HCT116 (cell line): ENCODE data around the gene C2CD2. TPM values are rescaled to one million over a fixed set of nuclear protein-coding genes. Genes with fewer than 3 reads are reported as not detected.

Source experiments
- ATAC-seq: fragments of 200-7000 bp; cut with Tn5 transposase; 2 replicates; pipeline ENCODE4 v1.9.1; 2020; ENCODE audit warnings: mild to moderate bottlenecking, moderate library complexity
- BruUV-seq: library from RNA; stranded (reverse); fragments of 400-500 nt; replicated peaks from 2 replicates; lab custom pipeline; 2021; lab: Mats Ljungman, UMichigan
- CTCF ChIA-PET: fragments of 300-600 bp; sonication (Branson Sonifier 250); formaldehyde crosslinking; loops from one replicate; lab custom pipeline; 2021; ENCODE audit warnings: antibody characterized with exemption; lab: Charles Lee
- POLR2A ChIA-PET: fragments of 300-600, 350-600 bp; sonication (Branson Sonifier 250); formaldehyde crosslinking; loops from one replicate; lab custom pipeline; 2021; ENCODE audit warnings: antibody characterized with exemption; lab: Charles Lee
- RAD21 ChIA-PET, 2 experiments: fragments of 300-600 bp; sonication (Branson Sonifier 250); formaldehyde crosslinking; loops; one replicate each; lab custom pipeline; 2023; ENCODE audit warnings: low total read pairs in 2 of 2; ENCODE audit not compliant: uncharacterized antibody in 2 of 2, unreplicated experiment in 2 of 2, low non-redundant PET in 1 of 2; lab: Charles Lee
- DNase-seq: peaks from one replicate; pipeline ENCODE4 v3.0.0-alpha.2; 2010; ENCODE audit warnings: low read depth, low spot score
- H2AFZ ChIP-seq: fragments of 200-600 bp; shearing (Covaris generic), sonication (generic); 2 replicates; pipeline ENCODE4 v1.6.1; 2017; ENCODE audit warnings: low read depth, mixed run types, mixed read lengths, antibody characterized with exemption, low read length; ENCODE audit not compliant: poor library complexity, severe bottlenecking
- H3K27ac ChIP-seq: 2 replicates; pipeline ENCODE4 v1.5.1; 2012; ENCODE audit warnings: low read depth, low read length
- H3K27me3 ChIP-seq: fragments of 200-600 bp; sonication (generic); 2 replicates; pipeline ENCODE4 v1.6.1; 2016; ENCODE audit warnings: mixed run types, low read length, mixed read lengths; ENCODE audit not compliant: insufficient read depth
- H3K36me3 ChIP-seq, 2 experiments: fragments of 200-500 bp in 1 of 2; fragments of 200-600 bp in 1 of 2; sonication (Bioruptor generic) in 1 of 2; sonication (generic) in 1 of 2; 2 replicates each; pipeline versions ENCODE4 v1.5.1 to v1.6.1; 2014 to 2016; ENCODE audit warnings: low read length in 2 of 2, inconsistent platforms in 1 of 2, mixed read lengths in 1 of 2, mixed run types in 1 of 2; ENCODE audit not compliant: insufficient read depth in 2 of 2, control insufficient read depth in 1 of 2
- H3K4me1 ChIP-seq, 2 experiments: fragments of 200-600 bp in 1 of 2; sonication (generic) in 1 of 2; 2 replicates each; pipeline versions ENCODE4 v1.5.1 to v1.6.1; 2012 to 2017; ENCODE audit warnings: low read length in 2 of 2, inconsistent platforms in 1 of 2, mild to moderate bottlenecking in 1 of 2, mixed read lengths in 1 of 2, mixed run types in 1 of 2, moderate library complexity in 1 of 2; ENCODE audit not compliant: insufficient read depth in 2 of 2, control insufficient read depth in 1 of 2
- H3K4me2 ChIP-seq: fragments of 200-600 bp; sonication (generic); 2 replicates; pipeline ENCODE4 v1.6.1; 2017; ENCODE audit warnings: mixed run types, low read length, mixed read lengths
- H3K4me3 ChIP-seq, 2 experiments: fragments of 200-600 bp in 1 of 2; sonication (generic) in 1 of 2; replicated peaks in 1 of 2; 2 replicates each; pipeline ENCODE4 v1.5.1; 2011 to 2016; ENCODE audit warnings: low read length in 2 of 2, control low read depth in 1 of 2, low read depth in 1 of 2, mild to moderate bottlenecking in 1 of 2, mixed read lengths in 1 of 2, mixed run types in 1 of 2
- H3K79me2 ChIP-seq: fragments of 200-600 bp; sonication (generic); 2 replicates; pipeline ENCODE4 v1.6.1; 2017; ENCODE audit warnings: mild to moderate bottlenecking, mixed run types, low read length, moderate library complexity, mixed read lengths; ENCODE audit not compliant: insufficient read depth
- H3K9ac ChIP-seq: fragments of 200-600 bp; sonication (generic); 2 replicates; pipeline ENCODE4 v1.6.1; 2016; ENCODE audit warnings: low read length, mixed read lengths
- H3K9me2 ChIP-seq: fragments of 200-600 bp; sonication (generic), shearing (Covaris generic); 2 replicates; pipeline ENCODE4 v1.6.1; 2017; ENCODE audit warnings: mixed run types, mild to moderate bottlenecking, moderate library complexity; ENCODE audit not compliant: insufficient read depth
- H3K9me3 ChIP-seq, 2 experiments: fragments of 200-500 bp in 1 of 2; fragments of 200-600 bp in 1 of 2; sonication (Bioruptor generic) in 1 of 2; sonication (generic) in 1 of 2; 2 replicates each; pipeline ENCODE4 v1.6.1; 2014 to 2017; ENCODE audit warnings: low read length in 2 of 2, mixed read lengths in 2 of 2, inconsistent platforms in 1 of 2, low read depth in 1 of 2, mild to moderate bottlenecking in 1 of 2, mixed run types in 1 of 2, moderate library complexity in 1 of 2; ENCODE audit not compliant: control insufficient read depth in 1 of 2, insufficient read depth in 1 of 2
- H4K20me1 ChIP-seq: fragments of 200-600 bp; sonication (generic), shearing (Covaris generic); 2 replicates; pipeline ENCODE4 v1.6.1; 2017; ENCODE audit warnings: mixed run types, mild to moderate bottlenecking, moderate library complexity; ENCODE audit not compliant: insufficient read depth
- EZH2 ChIP-seq: fragments of 200-600 bp; sonication (generic); IDR thresholded peaks from 2 replicates; pipeline ENCODE4 v1.6.1; 2017; ENCODE audit warnings: antibody characterized with exemption, mixed run types
- EZH2phosphoT487 ChIP-seq: fragments of 200-600 bp; IDR thresholded peaks from 2 replicates; pipeline ENCODE4 v1.6.1; 2018; ENCODE audit warnings: antibody characterized with exemption, borderline replicate concordance
- FOSL1 ChIP-seq: IDR thresholded peaks from 2 replicates; pipeline ENCODE4 v1.6.1; 2012; ENCODE audit warnings: low read depth
- JUND ChIP-seq: IDR thresholded peaks from 2 replicates; pipeline ENCODE4 v1.6.1; 2012
- MAX ChIP-seq: IDR thresholded peaks from 2 replicates; pipeline ENCODE4 v1.6.1; 2012
- POLR2A ChIP-seq: IDR thresholded peaks from 2 replicates; pipeline ENCODE4 v1.7.0; 2011; ENCODE audit warnings: borderline replicate concordance; ENCODE audit not compliant: insufficient read depth, insufficient read length; ENCODE audit errors: extremely low read depth
- POLR2AphosphoS5 ChIP-seq: IDR thresholded peaks from 2 replicates; pipeline ENCODE4 v1.6.1; 2011; ENCODE audit warnings: mild to moderate bottlenecking, low read depth, low read length, moderate library complexity
- ZBTB33 ChIP-seq: IDR thresholded peaks from 2 replicates; pipeline ENCODE4 v1.6.1; 2011; ENCODE audit warnings: mild to moderate bottlenecking, low read length, moderate library complexity; ENCODE audit not compliant: insufficient replicate concordance; ENCODE audit errors: extremely low read depth
- ZNF274 ChIP-seq: fragments of 200-500 bp; sonication (Bioruptor generic); IDR thresholded peaks from 2 replicates; pipeline ENCODE4 v1.6.1; 2014; ENCODE audit warnings: mild to moderate bottlenecking, low read depth, low read length, inconsistent platforms
- intact Hi-C: fragments of 100-400 bp; cut with micrococcal nuclease; formaldehyde crosslinking; loops from 2 replicates; pipeline ENCODE4 v1.10.0; 2022
- total RNA-seq: library from RNA; stranded (reverse); gene quantifications from one replicate; pipeline ENCODE4 v1.2.1, GENCODE V29; 2021; ENCODE audit not compliant: unreplicated experiment

The C2CD2 gene
- total RNA-seq, 1 experiment from 2014 or later = 22.0 TPM

GRCh38 chr21:41941941-41942340 is 11.9 kb downstream of the C2CD2 start:
- no TSS peak for BruUV-seq
- intact Hi-C loops = no loop called here
- POLR2A ChIA-PET = no interaction called here

More at GRCh38 chr21:41941941-41942340, 11.9 kb downstream of the C2CD2 start:
- Histone ChIP-seq H3K79me2 (peaks cover 43% of the 10 kb centered on the region), H3K9me2 (no peaks in the 10 kb centered on the region), H3K4me2 (no peak overlapping the region), H3K27me3 (no peaks in the 10 kb centered on the region), H4K20me1 (no peaks in the 10 kb centered on the region), H3K9ac (no peak overlapping the region), H3K4me1 (no peaks in the 10 kb centered on the region), H3K4me3 (no peak overlapping the region), H3K36me3 (no peaks in the 10 kb centered on the region; a peak in 2 of 4 replicates), H3K9me3 (no peaks in the 10 kb centered on the region), H2AFZ (no peak overlapping the region), H3K27ac (no peak overlapping the region)
- ChIA-PET CTCF (no interaction called here), RAD21 (no interaction called here)
- DNase-seq (no peak), ATAC-seq (no peak)
- TF ChIP-seq ZBTB33 = no peak
- TF ChIP-seq JUND = no peak
- no peak for TF ChIP-seq POLR2A
- TF ChIP-seq EZH2 = no peak
- TF ChIP-seq EZH2phosphoT487 = no peak
- no peak for TF ChIP-seq FOSL1
- TF ChIP-seq ZNF274 = no peak
- TF ChIP-seq POLR2AphosphoS5 = no peak
- no peak for TF ChIP-seq MAX
